ENCODE measurements around the gene KIF3C. TPM values are rescaled to one million over a fixed set of nuclear protein-coding genes. Genes with fewer than 3 reads are reported as not detected.

The KIF3C gene
- total and polyA plus RNA-seq, 10 of the 15 experiments (the other 5 are each of a cell fraction or from before 2014, with no cell fraction given) = 0.10 to 0.63 (median 0.46) TPM

- TF ChIP-seq NR2C2 (IDR thresholded peaks at IDR 0.05; ENCODE audit: borderline replicate concordance, control insufficient read depth, insufficient read length, low read depth) = no peak
- no peak for TF ChIP-seq SPI1 (IDR thresholded peaks at IDR 0.05; ENCODE audit: borderline replicate concordance, insufficient read depth, low read depth, low read length)
- no peak for TF ChIP-seq IRF3 (IDR thresholded peaks at IDR 0.05)
- TF ChIP-seq JUNB (IDR thresholded peaks at IDR 0.05) = no peak
- no peak for TF ChIP-seq TAF1 (IDR thresholded peaks at IDR 0.05; ENCODE audit: borderline replicate concordance, low read depth, low read length)
- TF ChIP-seq CBX3 (IDR thresholded peaks at IDR 0.05; ENCODE audit: borderline replicate concordance, low read depth) = no peak
- no peak for TF ChIP-seq ZNF384 (IDR thresholded peaks at IDR 0.05; ENCODE audit: borderline replicate concordance, low read depth, low read length)
- no peak for TF ChIP-seq ZBTB33 (IDR thresholded peaks at IDR 0.05)
- no peak for TF ChIP-seq GABPA (IDR thresholded peaks at IDR 0.05; ENCODE audit: low read depth)
- no peak for TF ChIP-seq CBX5 (IDR thresholded peaks at IDR 0.05; ENCODE audit: low read depth)
Measured at GRCh38 chr2:26001743-26002351, 19.6 kb upstream of the KIF3C start (continued).

Data from GM12878 (cell line).